ENCODE results near the gene PRKCZ.
A peak's percentile ranks its signal among the peaks of the same experiment; 100 is the strongest.

The PRKCZ gene

GRCh38 chr1:2209400-2210083 lies 159.3 kb downstream of the PRKCZ start:
- in situ Hi-C loops (cut with MboI; ENCODE audit: low sequenced_read_pairs) = no loop called here
- no peaks in the 10 kb centered on the region for H3K36me3 ChIP-seq (replicated peaks)
- no peak for DNase-seq (ENCODE audit: low spot score in 2 of 2)
- no peaks in the 10 kb centered on the region for H3K9me3 ChIP-seq
- H3K4me1 ChIP-seq = peaks cover 17% of the 10 kb centered on the region
- H3K4me3 ChIP-seq = no peak overlapping the region
- no peaks in the 10 kb centered on the region for H3K27me3 ChIP-seq (ENCODE audit: low read depth)

DNA sequence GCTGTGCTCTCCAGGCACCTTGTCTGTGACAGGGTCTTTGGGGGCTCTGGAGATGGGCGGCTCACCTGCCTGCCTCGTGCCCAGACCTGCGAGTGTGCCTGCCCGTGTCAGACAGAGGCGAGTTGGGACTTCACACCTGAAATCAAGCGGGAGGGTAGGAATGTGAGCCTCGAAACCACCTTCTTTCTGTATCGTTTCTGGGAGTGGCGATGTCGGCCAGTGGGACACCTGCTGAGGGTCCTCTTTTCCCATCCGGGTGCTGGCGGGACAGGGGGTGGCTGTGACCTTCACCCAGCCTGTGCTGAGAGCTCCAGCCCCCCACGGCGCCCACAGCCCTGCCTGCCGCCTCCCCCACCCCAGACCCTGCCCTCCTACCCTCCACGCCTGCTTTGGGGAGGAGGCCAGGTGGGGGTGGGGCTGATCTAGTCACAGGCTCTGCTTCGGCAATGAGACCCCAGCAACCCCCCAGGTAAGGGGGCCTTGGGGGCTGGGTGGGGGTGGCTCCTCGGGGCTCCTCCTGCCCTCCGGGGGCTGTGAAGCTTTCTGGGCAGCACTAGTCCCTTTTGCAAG lies 160.0 kb downstream of the PRKCZ start:
- in situ Hi-C loops (cut with MboI; ENCODE audit: low sequenced_read_pairs) = no loop called here
- Histone ChIP-seq H3K4me3 (no peak overlapping the region), H3K4me1 (peaks cover 16% of the 10 kb centered on the region), H3K36me3 (replicated peaks) (no peaks in the 10 kb centered on the region), H3K9me3 (no peaks in the 10 kb centered on the region), H3K27me3 (ENCODE audit: low read depth) (no peaks in the 10 kb centered on the region)
- DNase-seq (ENCODE audit: low spot score in 2 of 2) = no peak

DNA sequence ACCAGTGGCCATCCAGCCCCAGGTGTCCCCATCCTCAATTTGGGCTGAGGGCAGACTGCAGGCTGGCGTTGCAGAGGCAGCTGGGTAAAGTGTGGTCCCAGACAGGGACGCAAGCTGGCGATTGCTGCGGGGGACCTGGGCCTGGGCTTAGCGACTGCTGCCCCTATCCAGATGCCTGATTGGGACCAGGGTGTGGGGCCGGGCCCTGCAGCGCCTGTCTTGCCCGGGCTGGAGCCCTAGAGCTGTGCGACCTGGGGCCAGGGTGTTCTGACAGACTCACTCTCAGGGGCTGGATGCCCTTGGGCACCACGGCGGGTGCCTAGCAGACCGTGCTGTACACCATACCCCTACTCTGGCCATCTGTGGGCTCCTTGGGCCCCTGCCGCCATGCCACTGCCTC lies 160.6 kb downstream of the PRKCZ start:
- H3K4me1 ChIP-seq = peaks cover 14% of the 10 kb centered on the region
- DNase-seq (ENCODE audit: low spot score in 2 of 2) = no peak
- no peaks in the 10 kb centered on the region for H3K27me3 ChIP-seq (ENCODE audit: low read depth)
- in situ Hi-C loops (cut with MboI; ENCODE audit: low sequenced_read_pairs) = no loop called here
- no peaks in the 10 kb centered on the region for H3K36me3 ChIP-seq (replicated peaks)
- H3K4me3 ChIP-seq = no peak overlapping the region
- no peaks in the 10 kb centered on the region for H3K9me3 ChIP-seq

DNA sequence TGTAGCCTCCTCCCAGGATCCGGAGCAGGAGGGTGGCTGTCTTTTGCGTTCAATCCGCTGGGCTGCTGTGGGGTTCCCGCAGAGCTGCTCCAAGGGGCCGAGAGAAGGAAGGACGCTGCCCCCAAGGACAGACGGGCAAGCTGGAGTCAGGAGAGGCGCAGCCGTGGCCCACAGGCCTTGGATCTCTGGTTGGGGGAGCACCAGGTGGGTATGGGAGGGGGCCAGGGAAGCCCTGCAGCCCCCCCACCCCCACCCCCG lies 162.0 kb downstream of the PRKCZ start:
- Histone ChIP-seq H3K27me3 (ENCODE audit: low read depth) (no peaks in the 10 kb centered on the region), H3K4me1 (peaks cover 14% of the 10 kb centered on the region), H3K36me3 (replicated peaks) (no peaks in the 10 kb centered on the region), H3K9me3 (no peaks in the 10 kb centered on the region), H3K4me3 (no peak overlapping the region)
- in situ Hi-C loops (cut with MboI; ENCODE audit: low sequenced_read_pairs) = no loop called here
- DNase-seq (ENCODE audit: low spot score in 2 of 2) = no peak

DNA sequence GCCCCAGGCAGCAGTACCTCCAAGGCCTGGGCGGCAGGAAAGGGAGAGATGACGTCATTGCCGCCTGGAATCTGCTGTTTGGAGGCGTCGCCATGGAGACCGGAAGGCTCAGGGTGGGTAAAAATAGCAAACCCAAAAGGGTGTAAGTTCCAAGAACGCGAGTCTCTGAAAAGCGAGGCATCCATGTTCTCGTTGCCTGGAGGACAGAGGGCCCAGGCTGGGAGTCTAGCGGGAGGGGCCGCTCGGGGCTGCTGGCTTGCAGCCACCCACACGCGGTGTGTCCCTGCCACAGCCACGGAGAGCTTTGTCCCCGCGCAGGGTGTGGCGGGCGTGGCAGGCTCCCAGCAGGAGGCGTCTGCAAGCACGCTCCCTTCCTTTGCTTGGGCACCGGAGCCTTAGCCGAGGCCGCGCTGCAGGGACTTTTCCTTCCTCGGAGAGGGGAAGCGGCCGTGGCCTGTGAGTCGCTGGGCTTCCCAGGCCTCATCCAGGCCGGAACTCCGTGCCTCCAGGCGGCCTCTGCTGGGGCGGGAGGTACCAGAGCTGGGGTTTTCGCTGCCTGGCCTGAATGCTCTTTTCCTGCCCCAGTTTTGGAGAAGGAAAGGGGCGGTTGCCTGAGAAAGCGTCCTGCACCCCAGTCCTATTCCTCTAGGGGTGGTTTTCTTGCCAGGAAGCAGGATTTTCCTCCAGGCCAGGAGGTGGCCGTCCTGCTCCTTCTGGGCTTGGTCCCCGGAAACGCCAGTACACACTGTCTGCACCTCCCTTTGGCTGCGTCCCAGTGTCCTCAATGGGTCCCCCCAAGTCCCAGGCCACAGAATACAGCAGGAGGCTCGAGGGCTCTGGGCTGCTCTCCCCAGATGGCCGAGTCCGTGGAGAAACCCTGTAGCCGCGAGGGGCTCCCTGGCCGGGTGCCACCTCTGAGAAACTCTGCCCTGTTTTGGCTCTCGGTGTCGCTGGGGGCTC lies 162.6 kb downstream of the PRKCZ start:
- peak overlapping the region; percentile 8 for H3K4me3 ChIP-seq
- in situ Hi-C loops (cut with MboI; ENCODE audit: low sequenced_read_pairs) = no loop called here
- peaks cover 14% of the 10 kb centered on the region for H3K4me1 ChIP-seq

GRCh38 chr1:2213576-2214505 lies 163.6 kb downstream of the PRKCZ start:
- in situ Hi-C loops (cut with MboI; ENCODE audit: low sequenced_read_pairs) = no loop called here
- H3K27me3 ChIP-seq (ENCODE audit: low read depth) = no peaks in the 10 kb centered on the region
- H3K9me3 ChIP-seq = no peaks in the 10 kb centered on the region
- H3K4me3 ChIP-seq = no peak overlapping the region
- DNase-seq (ENCODE audit: low spot score in 2 of 2) = no peak
- H3K36me3 ChIP-seq (replicated peaks) = no peaks in the 10 kb centered on the region
- H3K4me1 ChIP-seq = peaks cover 14% of the 10 kb centered on the region

More for the DNA sequence above, 162.6 kb downstream of the PRKCZ start:
- Histone ChIP-seq H3K36me3 (replicated peaks) (no peaks in the 10 kb centered on the region), H3K27me3 (ENCODE audit: low read depth) (no peaks in the 10 kb centered on the region), H3K9me3 (no peaks in the 10 kb centered on the region)
- peak; percentile 83 to 92 for DNase-seq (ENCODE audit: low spot score in 2 of 2)

- no peaks in the 10 kb centered on the region for H3K27me3 ChIP-seq (ENCODE audit: low read depth)
- DNase-seq (ENCODE audit: low spot score in 2 of 2) = no peak
- in situ Hi-C loops (cut with MboI; ENCODE audit: low sequenced_read_pairs) = no loop called here
- no peaks in the 10 kb centered on the region for H3K9me3 ChIP-seq
- H3K36me3 ChIP-seq (replicated peaks) = no peaks in the 10 kb centered on the region
- no peak overlapping the region for H3K4me3 ChIP-seq
- H3K4me1 ChIP-seq = peaks cover 14% of the 10 kb centered on the region
Observed at GRCh38 chr1:2214541-2215241, 164.5 kb downstream of the PRKCZ start.

GRCh38 chr1:2215329-2215728 lies 165.1 kb downstream of the PRKCZ start:
- Histone ChIP-seq H3K9me3 (no peaks in the 10 kb centered on the region), H3K27me3 (ENCODE audit: low read depth) (no peaks in the 10 kb centered on the region), H3K36me3 (replicated peaks) (no peaks in the 10 kb centered on the region), H3K4me3 (no peak overlapping the region), H3K4me1 (peaks cover 14% of the 10 kb centered on the region)
- in situ Hi-C loops (cut with MboI; ENCODE audit: low sequenced_read_pairs) = no loop called here
- no peak for DNase-seq (ENCODE audit: low spot score in 2 of 2)

DNA sequence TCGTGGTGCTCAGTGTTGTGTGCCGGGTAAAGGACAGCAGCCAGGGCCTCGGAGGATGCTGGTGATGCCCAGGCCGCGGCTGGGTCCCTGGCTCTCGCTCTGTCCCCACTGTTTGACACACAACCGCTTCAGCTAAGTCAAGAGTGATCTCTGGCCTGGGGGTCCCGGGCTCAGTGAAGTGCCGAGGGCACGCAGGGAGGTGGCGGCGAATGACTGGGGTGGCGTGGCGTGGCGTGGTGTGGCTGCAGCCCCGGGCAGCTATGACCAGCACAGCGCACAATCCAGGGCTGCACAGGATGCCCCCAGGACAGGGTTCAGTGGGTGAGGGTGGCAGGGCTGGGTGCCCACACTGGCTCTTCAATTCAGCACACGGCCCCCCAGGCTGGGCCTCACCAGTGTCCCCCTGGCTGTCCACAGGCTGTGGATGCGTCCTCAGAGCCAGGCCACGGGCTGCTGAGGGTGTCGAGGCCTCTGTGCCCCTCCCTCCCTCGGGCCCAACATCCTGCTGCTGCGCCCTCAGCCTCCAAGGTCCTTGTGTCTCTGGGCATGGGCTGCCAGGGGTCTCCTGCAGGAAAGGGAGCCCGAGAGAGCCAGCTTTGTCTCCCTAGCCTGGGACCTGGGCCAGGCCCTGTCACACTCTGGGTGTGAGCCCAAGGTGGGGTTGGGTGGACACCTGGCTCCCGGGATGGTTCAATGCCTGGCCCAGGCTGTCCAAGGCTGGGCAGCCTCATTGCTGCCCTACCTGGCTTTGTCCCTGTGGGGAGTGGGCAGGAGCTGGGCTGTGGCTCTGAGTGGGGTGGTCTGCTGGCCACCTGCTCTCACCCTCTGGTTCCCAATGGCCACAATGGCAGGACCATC lies 165.9 kb downstream of the PRKCZ start:
- H3K4me3 ChIP-seq = no peak overlapping the region
- DNase-seq (ENCODE audit: low spot score in 2 of 2) = no peak
- H3K9me3 ChIP-seq = no peaks in the 10 kb centered on the region
- no peaks in the 10 kb centered on the region for H3K27me3 ChIP-seq (ENCODE audit: low read depth)
- no peaks in the 10 kb centered on the region for H3K36me3 ChIP-seq (replicated peaks)
- peaks cover 14% of the 10 kb centered on the region for H3K4me1 ChIP-seq
- in situ Hi-C loops (cut with MboI; ENCODE audit: low sequenced_read_pairs) = no loop called here

- Histone ChIP-seq H3K4me1 (peaks cover 14% of the 10 kb centered on the region), H3K36me3 (replicated peaks) (no peaks in the 10 kb centered on the region), H3K27me3 (ENCODE audit: low read depth) (no peaks in the 10 kb centered on the region), H3K4me3 (no peak overlapping the region), H3K9me3 (no peaks in the 10 kb centered on the region)
- DNase-seq (ENCODE audit: low spot score in 2 of 2) = no peak
- in situ Hi-C loops (cut with MboI; ENCODE audit: low sequenced_read_pairs) = no loop called here
Observed at GRCh38 chr1:2216767-2217058, 166.5 kb downstream of the PRKCZ start.

DNA sequence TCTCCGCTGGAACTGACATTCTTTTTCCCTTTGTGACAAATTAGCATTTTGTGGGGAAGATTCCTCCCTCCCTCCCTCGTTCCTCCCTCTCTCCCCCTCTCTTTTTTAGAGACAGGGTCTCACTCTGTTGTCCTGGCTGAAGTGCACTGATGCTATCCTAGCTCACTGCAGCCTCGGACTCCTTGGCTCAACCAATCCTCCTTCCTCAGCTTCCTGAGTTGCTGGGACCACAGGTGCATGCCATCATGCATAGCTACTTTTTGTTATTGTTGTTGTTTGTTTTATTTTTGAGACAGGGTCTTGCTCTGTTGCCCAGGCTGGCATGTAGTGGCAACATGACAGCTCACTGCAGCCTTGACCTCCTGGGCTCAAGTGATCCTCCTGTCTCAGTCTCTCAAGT lies 171.1 kb downstream of the PRKCZ start:
- no peak overlapping the region for H3K4me3 ChIP-seq
- no peaks in the 10 kb centered on the region for H3K36me3 ChIP-seq (replicated peaks)
- H3K4me1 ChIP-seq = no peaks in the 10 kb centered on the region
- in situ Hi-C loops (cut with MboI; ENCODE audit: low sequenced_read_pairs) = no loop called here
- H3K9me3 ChIP-seq = no peaks in the 10 kb centered on the region
- H3K27me3 ChIP-seq (ENCODE audit: low read depth) = no peaks in the 10 kb centered on the region
- no peak for DNase-seq (ENCODE audit: low spot score in 2 of 2)

- in situ Hi-C loops (cut with MboI; ENCODE audit: low sequenced_read_pairs) = no loop called here
- Histone ChIP-seq H3K27me3 (ENCODE audit: low read depth) (no peaks in the 10 kb centered on the region), H3K9me3 (no peaks in the 10 kb centered on the region), H3K4me3 (no peak overlapping the region), H3K36me3 (replicated peaks) (no peaks in the 10 kb centered on the region; the same call in 1 of the 2 replicates), H3K4me1 (peaks cover 2% of the 10 kb centered on the region)
- no peak for DNase-seq (ENCODE audit: low spot score in 2 of 2)
Observed at GRCh38 chr1:2224170-2224584, 174.0 kb downstream of the PRKCZ start.

All from HAP-1 (cell line).